G401 (cell line): Measurements from ENCODE around the gene MRC1. TPM values are rescaled to one million over a fixed set of nuclear protein-coding genes. Genes with fewer than 3 reads are reported as not detected.

Experiments
- DNase-seq: peaks from one replicate; pipeline ENCODE4 v3.0.0-alpha.2; 2015; ENCODE audit warnings: low spot score
- in situ Hi-C: cut with HindIII; loops from 2 replicates; pipeline ENCODE4 v1.10.0; 2016; ENCODE audit warnings: low sequenced_read_pairs, mixed read lengths
- total RNA-seq: library from RNA; depleted of rRNA; stranded (reverse); fragments of >200 nt; shearing (Covaris generic); gene quantifications from 2 replicates; pipeline ENCODE4 v1.2.3, GENCODE V29; 2014

MRC1 gene
- total RNA-seq, 1 experiment from 2014 or later = not detected

GRCh38 chr10:17793823-17794644, 15.1 kb upstream of the MRC1 start:
- in situ Hi-C loops = no loop called here
- DNase-seq = no peak

- in situ Hi-C loops = no loop called here
Observed at GRCh38 chr10:17795083-17795482, 14.1 kb upstream of the MRC1 start.

GRCh38 chr10:17795813-17796594, 13.1 kb upstream of the MRC1 start:
- in situ Hi-C loops = no loop called here

More at GRCh38 chr10:17795083-17795482, 14.1 kb upstream of the MRC1 start:
- no peak for DNase-seq

GRCh38 chr10:17801507-17801906, 7.6 kb upstream of the MRC1 start:
- DNase-seq = peak; percentile 12
- in situ Hi-C loops = no loop called here

More at GRCh38 chr10:17795813-17796594, 13.1 kb upstream of the MRC1 start:
- DNase-seq = no peak

- DNase-seq = no peak
Observed at GRCh38 chr10:17802350-17802749, 6.8 kb upstream of the MRC1 start.

GRCh38 chr10:17802976-17803375, 6.2 kb upstream of the MRC1 start:
- no peak for DNase-seq
- in situ Hi-C loops = no loop called here

More at GRCh38 chr10:17802350-17802749, 6.8 kb upstream of the MRC1 start:
- in situ Hi-C loops = no loop called here

- no peak for DNase-seq
- in situ Hi-C loops = no loop called here
Observed at GRCh38 chr10:17805330-17805729, 3.8 kb upstream of the MRC1 start.

- in situ Hi-C loops = no loop called here
- DNase-seq = no peak
Observed at GRCh38 chr10:17805921-17806577, 3.1 kb upstream of the MRC1 start.

GRCh38 chr10:17811146-17811865, 2.2 kb downstream of the MRC1 start:
- in situ Hi-C loops = no loop called here
- DNase-seq = no peak

- no peak for DNase-seq
- in situ Hi-C loops = no loop called here
Observed at GRCh38 chr10:17814973-17815372, 5.8 kb downstream of the MRC1 start.

- no peak for DNase-seq
- in situ Hi-C loops = no loop called here
Observed at GRCh38 chr10:17816199-17816598, 7.1 kb downstream of the MRC1 start.

- in situ Hi-C loops = no loop called here
- DNase-seq = no peak
Observed at GRCh38 chr10:17817316-17817715, 8.2 kb downstream of the MRC1 start.

GRCh38 chr10:17817790-17818189, 8.6 kb downstream of the MRC1 start:
- in situ Hi-C loops = no loop called here
- no peak for DNase-seq

- DNase-seq = no peak
- in situ Hi-C loops = no loop called here
Observed at GRCh38 chr10:17819836-17820235, 10.7 kb downstream of the MRC1 start.

- in situ Hi-C loops = no loop called here
- peak; percentile 41 for DNase-seq
Observed at GRCh38 chr10:17820943-17821342, 11.8 kb downstream of the MRC1 start.

GRCh38 chr10:17821893-17822292, 12.7 kb downstream of the MRC1 start:
- in situ Hi-C loops = no loop called here
- DNase-seq = no peak

GRCh38 chr10:17831341-17831740, 22.2 kb downstream of the MRC1 start:
- DNase-seq = no peak
- in situ Hi-C loops = no loop called here

- DNase-seq = no peak
- in situ Hi-C loops = no loop called here
Observed at GRCh38 chr10:17831896-17832295, 22.7 kb downstream of the MRC1 start.

GRCh38 chr10:17833656-17834055, 24.5 kb downstream of the MRC1 start:
- in situ Hi-C loops = no loop called here
- no peak for DNase-seq
